ENCODE results near the gene RUVBL2.

DNA sequence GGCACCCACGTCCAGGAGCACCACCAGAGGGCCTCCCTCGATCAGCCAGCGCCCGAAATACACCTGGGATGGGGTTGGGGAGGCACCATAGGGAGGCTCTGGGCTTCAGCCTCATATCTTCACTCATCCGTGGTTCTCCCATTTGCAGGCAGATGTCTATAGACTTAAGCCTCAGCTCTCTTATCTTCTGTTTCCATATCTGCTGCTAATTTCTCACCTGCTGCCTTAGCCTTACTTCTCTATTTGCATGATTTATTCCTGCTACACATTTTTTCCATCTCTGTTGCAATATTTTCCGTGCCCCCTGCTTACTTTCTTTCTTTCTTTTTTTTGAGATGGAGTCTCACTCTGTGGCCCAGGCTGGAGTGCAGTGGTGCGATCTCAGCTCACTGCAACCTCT lies 6.4 kb upstream of the RUVBL2 start:
- no peak for TF ChIP-seq YY1 (IDR thresholded peaks at IDR 0.05; ENCODE audit: extremely low read depth, insufficient replicate concordance, low read depth, low read length)
- TF ChIP-seq, protein P1, sequence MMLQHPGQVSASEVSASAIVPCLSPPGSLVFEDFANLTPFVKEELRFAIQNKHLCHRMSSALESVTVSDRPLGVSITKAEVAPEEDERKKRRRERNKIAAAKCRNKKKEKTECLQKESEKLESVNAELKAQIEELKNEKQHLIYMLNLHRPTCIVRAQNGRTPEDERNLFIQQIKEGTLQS (IDR thresholded peaks at IDR 0.05), result no peak
- TF ChIP-seq JUND (IDR thresholded peaks at IDR 0.05), result no peak
- TF ChIP-seq POLR2A (IDR thresholded peaks at IDR 0.05; ENCODE audit: borderline replicate concordance, extremely low read depth, insufficient read depth, insufficient read length), result no peak
- TF ChIP-seq, protein P2, sequence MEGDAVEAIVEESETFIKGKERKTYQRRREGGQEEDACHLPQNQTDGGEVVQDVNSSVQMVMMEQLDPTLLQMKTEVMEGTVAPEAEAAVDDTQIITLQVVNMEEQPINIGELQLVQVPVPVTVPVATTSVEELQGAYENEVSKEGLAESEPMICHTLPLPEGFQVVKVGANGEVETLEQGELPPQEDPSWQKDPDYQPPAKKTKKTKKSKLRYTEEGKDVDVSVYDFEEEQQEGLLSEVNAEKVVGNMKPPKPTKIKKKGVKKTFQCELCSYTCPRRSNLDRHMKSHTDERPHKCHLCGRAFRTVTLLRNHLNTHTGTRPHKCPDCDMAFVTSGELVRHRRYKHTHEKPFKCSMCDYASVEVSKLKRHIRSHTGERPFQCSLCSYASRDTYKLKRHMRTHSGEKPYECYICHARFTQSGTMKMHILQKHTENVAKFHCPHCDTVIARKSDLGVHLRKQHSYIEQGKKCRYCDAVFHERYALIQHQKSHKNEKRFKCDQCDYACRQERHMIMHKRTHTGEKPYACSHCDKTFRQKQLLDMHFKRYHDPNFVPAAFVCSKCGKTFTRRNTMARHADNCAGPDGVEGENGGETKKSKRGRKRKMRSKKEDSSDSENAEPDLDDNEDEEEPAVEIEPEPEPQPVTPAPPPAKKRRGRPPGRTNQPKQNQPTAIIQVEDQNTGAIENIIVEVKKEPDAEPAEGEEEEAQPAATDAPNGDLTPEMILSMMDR (IDR thresholded peaks at IDR 0.05 in 2 of 3, conservative IDR thresholded peaks at IDR 0.05 in 1 of 3; ENCODE audit: borderline replicate concordance in 1 of 3, insufficient read depth in 1 of 3, low read depth in 2 of 3, low read length in 2 of 3), result peak in 1 of 3 experiments; percentile 19; a peak in 1 of 6 replicates
- no peak for TF ChIP-seq EZH2 (IDR thresholded peaks at IDR 0.05)
- TF ChIP-seq, protein P3, sequence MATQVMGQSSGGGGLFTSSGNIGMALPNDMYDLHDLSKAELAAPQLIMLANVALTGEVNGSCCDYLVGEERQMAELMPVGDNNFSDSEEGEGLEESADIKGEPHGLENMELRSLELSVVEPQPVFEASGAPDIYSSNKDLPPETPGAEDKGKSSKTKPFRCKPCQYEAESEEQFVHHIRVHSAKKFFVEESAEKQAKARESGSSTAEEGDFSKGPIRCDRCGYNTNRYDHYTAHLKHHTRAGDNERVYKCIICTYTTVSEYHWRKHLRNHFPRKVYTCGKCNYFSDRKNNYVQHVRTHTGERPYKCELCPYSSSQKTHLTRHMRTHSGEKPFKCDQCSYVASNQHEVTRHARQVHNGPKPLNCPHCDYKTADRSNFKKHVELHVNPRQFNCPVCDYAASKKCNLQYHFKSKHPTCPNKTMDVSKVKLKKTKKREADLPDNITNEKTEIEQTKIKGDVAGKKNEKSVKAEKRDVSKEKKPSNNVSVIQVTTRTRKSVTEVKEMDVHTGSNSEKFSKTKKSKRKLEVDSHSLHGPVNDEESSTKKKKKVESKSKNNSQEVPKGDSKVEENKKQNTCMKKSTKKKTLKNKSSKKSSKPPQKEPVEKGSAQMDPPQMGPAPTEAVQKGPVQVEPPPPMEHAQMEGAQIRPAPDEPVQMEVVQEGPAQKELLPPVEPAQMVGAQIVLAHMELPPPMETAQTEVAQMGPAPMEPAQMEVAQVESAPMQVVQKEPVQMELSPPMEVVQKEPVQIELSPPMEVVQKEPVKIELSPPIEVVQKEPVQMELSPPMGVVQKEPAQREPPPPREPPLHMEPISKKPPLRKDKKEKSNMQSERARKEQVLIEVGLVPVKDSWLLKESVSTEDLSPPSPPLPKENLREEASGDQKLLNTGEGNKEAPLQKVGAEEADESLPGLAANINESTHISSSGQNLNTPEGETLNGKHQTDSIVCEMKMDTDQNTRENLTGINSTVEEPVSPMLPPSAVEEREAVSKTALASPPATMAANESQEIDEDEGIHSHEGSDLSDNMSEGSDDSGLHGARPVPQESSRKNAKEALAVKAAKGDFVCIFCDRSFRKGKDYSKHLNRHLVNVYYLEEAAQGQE (IDR thresholded peaks at IDR 0.05; ENCODE audit: low read depth), result no peak
- TF ChIP-seq, protein P4, sequence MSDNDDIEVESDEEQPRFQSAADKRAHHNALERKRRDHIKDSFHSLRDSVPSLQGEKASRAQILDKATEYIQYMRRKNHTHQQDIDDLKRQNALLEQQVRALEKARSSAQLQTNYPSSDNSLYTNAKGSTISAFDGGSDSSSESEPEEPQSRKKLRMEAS (IDR thresholded peaks at IDR 0.05), result no peak
- no peak for TF ChIP-seq POLR2AphosphoS5 (IDR thresholded peaks at IDR 0.05; ENCODE audit: low read depth, low read length)
- no peak for TF ChIP-seq SIN3A (IDR thresholded peaks at IDR 0.05; ENCODE audit: low read depth)
- TF ChIP-seq CBX3 (IDR thresholded peaks at IDR 0.05; ENCODE audit: low read depth), result no peak
- no peak for TF ChIP-seq ZNF274 (IDR thresholded peaks at IDR 0.05; ENCODE audit: low read depth, low read length)
